ENCODE data around the gene SLC26A1.
A peak's percentile ranks its signal among the peaks of the same experiment; 100 is the strongest.

The SLC26A1 gene

DNA sequence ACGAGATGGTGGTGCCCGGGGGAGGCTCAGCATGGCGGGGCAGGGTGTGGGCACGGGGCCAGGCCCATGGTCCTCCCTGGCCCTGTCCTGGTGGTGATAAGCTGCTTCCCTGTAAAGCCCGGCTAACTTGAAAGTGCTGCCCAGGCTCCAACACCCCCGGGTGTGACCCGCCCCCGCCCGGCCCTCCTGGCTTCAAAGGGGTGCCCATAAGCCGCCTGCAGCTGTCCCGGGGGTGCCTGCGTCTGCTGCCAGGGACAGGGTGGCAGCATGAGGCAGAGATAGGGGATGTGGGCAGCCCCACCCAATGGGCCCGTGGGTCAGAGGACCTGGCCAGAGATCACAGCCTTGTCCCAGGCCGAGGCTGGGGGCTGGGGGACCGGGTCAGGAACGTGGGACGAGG, 36.3 kb upstream of the SLC26A1 start:
- DNase-seq (ENCODE audit: low spot score): peak; percentile 67

- DNase-seq (ENCODE audit: low spot score): no peak
Observed at GRCh38 chr4:1028574-1029220, 35.5 kb upstream of the SLC26A1 start.

GRCh38 chr4:1027915-1028238, 34.7 kb upstream of the SLC26A1 start:
- no peak for DNase-seq (ENCODE audit: low spot score)

- no peak for DNase-seq (ENCODE audit: low spot score)
Observed at GRCh38 chr4:1027219-1027914, 34.2 kb upstream of the SLC26A1 start.

- DNase-seq (ENCODE audit: low spot score): peak; percentile 21
Observed at GRCh38 chr4:1026115-1026514, 32.9 kb upstream of the SLC26A1 start.

DNA sequence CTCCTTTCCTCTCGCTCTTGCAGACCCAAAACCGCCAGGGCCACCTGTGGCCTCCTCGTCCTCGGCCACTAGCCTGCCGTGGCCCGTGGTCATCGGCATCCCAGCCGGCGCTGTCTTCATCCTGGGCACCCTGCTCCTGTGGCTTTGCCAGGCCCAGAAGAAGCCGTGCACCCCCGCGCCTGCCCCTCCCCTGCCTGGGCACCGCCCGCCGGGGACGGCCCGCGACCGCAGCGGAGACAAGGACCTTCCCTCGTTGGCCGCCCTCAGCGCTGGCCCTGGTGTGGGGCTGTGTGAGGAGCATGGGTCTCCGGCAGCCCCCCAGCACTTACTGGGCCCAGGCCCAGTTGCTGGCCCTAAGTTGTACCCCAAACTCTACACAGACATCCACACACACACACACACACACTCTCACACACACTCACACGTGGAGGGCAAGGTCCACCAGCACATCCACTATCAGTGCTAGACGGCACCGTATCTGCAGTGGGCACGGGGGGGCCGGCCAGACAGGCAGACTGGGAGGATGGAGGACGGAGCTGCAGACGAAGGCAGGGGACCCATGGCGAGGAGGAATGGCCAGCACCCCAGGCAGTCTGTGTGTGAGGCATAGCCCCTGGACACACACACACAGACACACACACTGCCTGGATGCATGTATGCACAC, 31.8 kb upstream of the SLC26A1 start:
- no peak for DNase-seq (ENCODE audit: low spot score)

- DNase-seq (ENCODE audit: low spot score): no peak
Observed at GRCh38 chr4:1023895-1024740, 30.9 kb upstream of the SLC26A1 start.

DNA sequence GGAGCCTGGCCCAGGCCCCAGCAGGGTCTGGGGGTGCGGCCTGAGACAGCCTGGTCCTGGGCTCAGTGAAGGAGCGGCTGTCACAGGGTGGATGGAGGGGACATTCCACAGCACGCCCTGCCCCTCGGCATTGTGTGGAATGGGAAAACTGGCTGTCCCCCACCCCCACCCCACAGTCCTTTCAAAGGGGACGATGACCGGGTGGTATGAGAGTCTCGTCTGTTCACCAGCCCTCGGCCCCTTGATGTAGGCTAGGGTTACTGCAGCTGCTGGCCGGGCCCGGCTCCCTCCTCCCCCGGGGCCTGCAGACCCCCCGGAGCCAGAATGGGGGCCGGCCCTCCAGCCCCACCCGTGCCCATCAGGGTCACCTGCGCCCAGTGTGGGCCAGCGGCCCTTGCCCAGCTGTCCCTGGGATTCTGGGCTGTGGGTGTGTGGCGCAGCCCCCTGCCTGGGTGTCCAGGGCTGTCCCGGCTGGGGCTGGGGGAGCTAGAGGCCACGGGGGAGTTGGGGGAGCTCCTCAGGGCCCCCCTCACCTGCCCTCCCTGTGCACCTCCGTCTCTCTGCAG, 30.0 kb upstream of the SLC26A1 start:
- DNase-seq (ENCODE audit: low spot score): no peak

- DNase-seq (ENCODE audit: low spot score): no peak
Observed at GRCh38 chr4:1022739-1023066, 29.5 kb upstream of the SLC26A1 start.

DNA sequence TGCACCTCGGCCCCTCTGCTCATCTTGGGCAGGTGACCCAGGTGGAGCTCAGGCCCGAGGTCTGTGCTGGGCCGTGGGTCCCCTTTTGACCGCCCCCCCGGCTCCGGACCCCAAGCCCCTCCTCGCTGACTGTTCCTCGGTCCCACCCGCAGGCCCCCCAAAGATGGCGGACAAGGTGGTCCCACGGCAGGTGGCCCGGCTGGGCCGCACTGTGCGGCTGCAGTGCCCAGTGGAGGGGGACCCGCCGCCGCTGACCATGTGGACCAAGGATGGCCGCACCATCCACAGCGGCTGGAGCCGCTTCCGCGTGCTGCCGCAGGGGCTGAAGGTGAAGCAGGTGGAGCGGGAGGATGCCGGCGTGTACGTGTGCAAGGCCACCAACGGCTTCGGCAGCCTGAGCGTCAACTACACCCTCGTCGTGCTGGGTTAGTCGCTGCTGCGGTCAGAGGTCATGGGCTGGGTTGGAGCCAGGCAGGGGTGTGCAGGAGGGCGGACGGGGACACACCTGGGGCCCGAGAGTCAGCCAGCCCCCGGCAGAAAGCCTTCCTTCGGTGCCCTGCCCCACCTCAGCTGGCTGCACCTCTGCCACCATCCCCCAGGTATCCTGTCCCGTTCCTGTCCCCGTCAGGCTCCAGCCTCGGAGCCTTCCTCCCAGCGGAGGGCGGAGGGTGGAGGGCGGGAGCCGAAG, 29.0 kb upstream of the SLC26A1 start:
- no peak for DNase-seq (ENCODE audit: low spot score)

- no peak for DNase-seq (ENCODE audit: low spot score)
Observed at GRCh38 chr4:1021386-1022050, 28.3 kb upstream of the SLC26A1 start.

- no peak for DNase-seq (ENCODE audit: low spot score)
Observed at GRCh38 chr4:1019729-1020470, 26.7 kb upstream of the SLC26A1 start.

- DNase-seq (ENCODE audit: low spot score): no peak
Observed at GRCh38 chr4:1019320-1019719, 26.1 kb upstream of the SLC26A1 start.

- no peak for DNase-seq (ENCODE audit: low spot score)
Observed at GRCh38 chr4:1018147-1019020, 25.2 kb upstream of the SLC26A1 start.

DNA sequence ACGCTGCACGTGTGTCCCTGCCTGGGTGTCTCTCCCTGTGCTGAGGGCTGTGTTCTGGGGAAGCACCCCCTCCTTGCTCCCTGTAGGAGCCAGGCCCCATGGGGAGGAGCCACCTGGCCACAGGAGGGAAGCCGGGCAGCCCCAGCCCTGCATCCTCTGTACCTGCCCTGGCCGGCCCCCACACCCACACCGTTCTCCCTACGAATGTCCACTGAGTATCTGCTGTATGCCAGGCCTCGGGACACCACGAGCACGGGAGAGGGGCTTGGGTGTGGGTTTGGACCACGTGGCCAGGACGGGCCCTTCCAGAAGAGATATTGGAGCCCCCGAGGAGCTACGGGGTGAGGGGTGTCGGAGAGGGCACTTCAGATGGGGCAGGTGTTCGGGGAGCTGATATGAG, 24.5 kb upstream of the SLC26A1 start:
- no peak for DNase-seq (ENCODE audit: low spot score)

DNA sequence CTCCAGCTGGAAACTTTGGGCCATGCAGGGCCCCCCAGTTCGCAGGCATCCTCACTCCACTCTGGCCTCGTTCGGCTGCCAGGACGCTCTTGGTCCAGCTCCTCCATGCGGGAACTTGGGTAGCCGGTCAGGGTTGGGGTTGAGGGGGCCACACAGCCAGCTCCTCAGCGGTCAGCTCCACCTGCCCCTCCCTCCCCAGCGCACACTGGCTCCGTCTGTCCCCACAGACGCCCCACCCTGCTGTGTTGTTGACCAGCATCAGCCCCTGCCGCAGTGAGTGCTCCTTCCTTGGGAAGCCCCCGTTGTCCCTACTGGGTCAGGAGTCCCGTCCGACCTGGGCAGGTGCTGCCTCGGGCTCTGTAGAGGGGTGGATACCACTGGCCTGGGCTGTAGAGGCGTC, 24.0 kb upstream of the SLC26A1 start:
- no peak for DNase-seq (ENCODE audit: low spot score)

GRCh38 chr4:1015746-1016145, 22.5 kb upstream of the SLC26A1 start:
- no peak for DNase-seq (ENCODE audit: low spot score)

GRCh38 chr4:1015179-1015578, 22.0 kb upstream of the SLC26A1 start:
- DNase-seq (ENCODE audit: low spot score): no peak

GRCh38 chr4:1014291-1015167, 21.3 kb upstream of the SLC26A1 start:
- DNase-seq (ENCODE audit: low spot score): no peak

Measured in hematopoietic multipotent progenitor cell treated with erythropoietin and hydrocortisone succinate and interleukin-3 and kit ligand, for 17 days (in vitro differentiated cells).